UCSD-AML1 (cell line): ENCODE measurements around the gene CADM4.
"Not testable (repeated sequence)": the region's sequence is repeated elsewhere in the genome, so short reads cannot be mapped to it uniquely, and the experiment has no call there.

Source experiments
- DNase-seq: peaks from one replicate; lab custom pipeline; 2025; ENCODE audit not compliant: unreplicated experiment; lab: John Stamatoyannopoulos, UW

The CADM4 gene

GRCh38 chr19:43639519-43640423 lies at the start of gene CADM4:
TSS of gene CADM4 (minus strand) at chr19:43639850. CDS start at chr19:43639790, 60 bp downstream.
- no peak for DNase-seq

- DNase-seq, result no peak
These were observed 48.5 kb upstream of the CADM4 start for GRCh38 chr19:43688059-43688701.

- DNase-seq, result no peak
These were observed 48.0 kb upstream of the CADM4 start for GRCh38 chr19:43687660-43687997.

- no peak for DNase-seq
These were observed 44.7 kb upstream of the CADM4 start for GRCh38 chr19:43684326-43684725.

- DNase-seq, result no peak
These were observed 44.3 kb upstream of the CADM4 start for GRCh38 chr19:43683905-43684304.

- no peak for DNase-seq
These were observed 43.4 kb upstream of the CADM4 start for GRCh38 chr19:43682824-43683661.

GRCh38 chr19:43682269-43682668 lies 42.6 kb upstream of the CADM4 start:
- not testable (repeated sequence) for DNase-seq

- no peak for DNase-seq
These were observed 42.2 kb upstream of the CADM4 start for GRCh38 chr19:43681821-43682220.

GRCh38 chr19:43678512-43679261 lies 39.0 kb upstream of the CADM4 start:
- DNase-seq, result no peak

- no peak for DNase-seq
These were observed 36.3 kb upstream of the CADM4 start for GRCh38 chr19:43675906-43676305.

GRCh38 chr19:43675269-43675879 lies 35.7 kb upstream of the CADM4 start:
- DNase-seq, result no peak

- DNase-seq, result peak; percentile 36
These were observed 34.9 kb upstream of the CADM4 start for GRCh38 chr19:43674596-43674995.

GRCh38 chr19:43674183-43674582 lies 34.5 kb upstream of the CADM4 start:
- no peak for DNase-seq

- no peak for DNase-seq
These were observed 34.0 kb upstream of the CADM4 start for GRCh38 chr19:43673637-43674036.

- DNase-seq, result no peak
These were observed 32.5 kb upstream of the CADM4 start for GRCh38 chr19:43672061-43672679.

GRCh38 chr19:43668406-43669109 lies 28.9 kb upstream of the CADM4 start:
- DNase-seq, result peak; percentile 100

GRCh38 chr19:43667876-43668405 lies 28.3 kb upstream of the CADM4 start:
- DNase-seq, result no peak

GRCh38 chr19:43667126-43667875 lies 27.7 kb upstream of the CADM4 start:
- no peak for DNase-seq
